B cell (primary cell): ENCODE measurements around the gene MRPL18.

Source experiments
- EZH2 ChIP-seq: IDR thresholded peaks from 2 replicates; pipeline ENCODE4 v1.6.1; 2012; ENCODE audit warnings: borderline replicate concordance, low read depth, mild to moderate bottlenecking, moderate library complexity, low read length; ENCODE audit not compliant: insufficient read depth, poor library complexity, severe bottlenecking
- TF ChIP-seq, protein P1 (sequence below): fragments of 200-600 bp; IDR thresholded peaks from one replicate; pipeline ENCODE4 v1.8.0; 2022; ENCODE audit warnings: antibody characterized with exemption, mild to moderate bottlenecking

DNA sequence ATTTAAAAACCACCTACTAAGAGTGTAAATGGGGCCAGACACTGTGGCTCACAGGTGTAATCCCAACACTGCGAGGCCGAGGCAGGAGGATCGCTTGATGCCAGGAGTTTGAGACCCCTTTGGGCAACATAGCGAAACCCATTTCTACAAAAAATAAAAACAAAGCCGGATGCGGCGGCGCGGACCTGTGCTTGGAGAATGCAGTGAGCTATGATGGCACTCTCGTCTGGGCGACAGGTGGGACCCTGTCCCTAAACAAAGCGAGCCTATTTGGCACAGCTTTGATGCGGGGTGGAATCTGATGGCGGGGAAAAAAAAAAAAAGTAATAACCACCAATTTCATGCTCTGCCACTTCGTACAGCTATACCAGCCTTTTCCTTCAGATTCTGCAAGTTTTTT is 2.0 kb upstream of the MRPL18 start:
- TF ChIP-seq EZH2, result no peak
- TF ChIP-seq, protein P1, sequence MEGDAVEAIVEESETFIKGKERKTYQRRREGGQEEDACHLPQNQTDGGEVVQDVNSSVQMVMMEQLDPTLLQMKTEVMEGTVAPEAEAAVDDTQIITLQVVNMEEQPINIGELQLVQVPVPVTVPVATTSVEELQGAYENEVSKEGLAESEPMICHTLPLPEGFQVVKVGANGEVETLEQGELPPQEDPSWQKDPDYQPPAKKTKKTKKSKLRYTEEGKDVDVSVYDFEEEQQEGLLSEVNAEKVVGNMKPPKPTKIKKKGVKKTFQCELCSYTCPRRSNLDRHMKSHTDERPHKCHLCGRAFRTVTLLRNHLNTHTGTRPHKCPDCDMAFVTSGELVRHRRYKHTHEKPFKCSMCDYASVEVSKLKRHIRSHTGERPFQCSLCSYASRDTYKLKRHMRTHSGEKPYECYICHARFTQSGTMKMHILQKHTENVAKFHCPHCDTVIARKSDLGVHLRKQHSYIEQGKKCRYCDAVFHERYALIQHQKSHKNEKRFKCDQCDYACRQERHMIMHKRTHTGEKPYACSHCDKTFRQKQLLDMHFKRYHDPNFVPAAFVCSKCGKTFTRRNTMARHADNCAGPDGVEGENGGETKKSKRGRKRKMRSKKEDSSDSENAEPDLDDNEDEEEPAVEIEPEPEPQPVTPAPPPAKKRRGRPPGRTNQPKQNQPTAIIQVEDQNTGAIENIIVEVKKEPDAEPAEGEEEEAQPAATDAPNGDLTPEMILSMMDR, result no peak
